HG03342 (cell line): ENCODE results near the gene JAG2.

ENCODE experiments used
- ATAC-seq: cut with Tn5 transposase; IDR thresholded peaks from one replicate; pipeline ENCODE4 v1.9.1; 2021; ENCODE audit warnings: mild to moderate bottlenecking, moderate library complexity; ENCODE audit not compliant: unreplicated experiment

Gene JAG2

DNA sequence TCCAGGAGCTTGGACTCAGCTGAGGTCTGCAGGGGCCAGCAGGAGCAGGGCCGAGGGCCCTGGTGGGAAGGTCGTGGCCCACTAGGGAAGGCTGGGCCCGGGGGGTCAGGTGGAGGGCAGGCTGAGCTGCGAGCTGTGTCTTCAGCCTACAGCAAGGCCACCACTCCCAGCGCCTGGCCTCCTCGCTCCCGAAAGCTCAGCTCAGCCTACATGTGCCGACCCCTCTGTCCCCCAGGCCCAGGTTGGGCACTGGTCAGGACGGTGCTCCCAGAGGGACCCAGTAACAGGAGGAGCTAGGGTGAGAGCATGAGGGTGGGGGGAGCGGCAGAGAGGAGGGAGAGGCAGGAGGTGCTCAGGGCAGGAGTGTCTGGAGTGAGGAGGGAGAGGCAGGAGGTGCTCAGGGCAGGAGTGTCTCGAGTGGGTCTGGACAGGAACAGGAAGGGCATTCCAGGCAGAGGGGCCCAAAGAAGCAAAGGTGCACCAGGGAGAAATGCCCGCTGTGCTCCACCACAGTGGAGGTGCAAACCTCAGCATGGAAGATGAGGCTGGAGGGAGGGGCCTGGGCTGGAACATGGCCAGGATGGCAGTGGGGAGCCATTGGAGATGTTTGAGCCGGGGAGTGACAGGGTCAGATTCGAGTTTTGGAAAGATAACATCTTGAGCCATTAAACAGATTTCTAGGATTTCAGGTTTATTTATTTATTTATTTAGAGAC is 74.2 kb downstream of the JAG2 start:
- ATAC-seq, result no peak

GRCh38 chr14:105093431-105094192 is 75.0 kb downstream of the JAG2 start:
- ATAC-seq, result no peak

- ATAC-seq, result no peak
Observed at GRCh38 chr14:105093038-105093430, 75.5 kb downstream of the JAG2 start.

- no peak for ATAC-seq
Observed at GRCh38 chr14:105092171-105093037, 76.2 kb downstream of the JAG2 start.

- ATAC-seq, result no peak
Observed at GRCh38 chr14:105091517-105092170, 76.9 kb downstream of the JAG2 start.

- no peak for ATAC-seq
Observed at GRCh38 chr14:105091054-105091516, 77.5 kb downstream of the JAG2 start.
